A673 (cell line): ENCODE results near the gene TRIM14.
"Not testable (repeated sequence)": the region's sequence is repeated elsewhere in the genome, so short reads cannot be mapped to it uniquely, and the experiment has no call there.

Experiments
- CTCF ChIP-seq: fragments of 300-800, 200-600 bp; sonication (generic); conservative IDR thresholded peaks from 2 replicates; pipeline ENCODE4 v1.5.1; 2017; ENCODE audit warnings: low read depth, mild to moderate bottlenecking, antibody characterized with exemption, low read length, moderate library complexity, mixed read lengths
- EZH2 ChIP-seq: fragments of 200-600 bp; sonication (generic); IDR thresholded peaks from 2 replicates; pipeline ENCODE4 v1.6.1; 2017; ENCODE audit warnings: borderline replicate concordance, low read depth, mild to moderate bottlenecking, mixed read lengths, antibody characterized with exemption, low read length; ENCODE audit not compliant: poor library complexity, severe bottlenecking

- TF ChIP-seq CTCF, EZH2: not testable (repeated sequence)
These were observed 99.2 kb downstream of the TRIM14 start for GRCh38 chr9:98019869-98020268.
